OCI-LY3 (cell line): Measurements from ENCODE around the gene GARNL3.
A peak's percentile ranks its signal among the peaks of the same experiment; 100 is the strongest.

Experiments
- H2AFZ ChIP-seq: fragments of 200-600, 300-600 bp; shearing (Covaris generic); 2 replicates; pipeline ENCODE4 v1.6.0; 2014; ENCODE audit warnings: antibody characterized with exemption, low read depth, low read length
- H3K27ac ChIP-seq: fragments of 200-600, 300-600 bp; sonication (generic); 2 replicates; pipeline ENCODE4 v1.5.1; 2014; ENCODE audit warnings: mild to moderate bottlenecking, low read length, moderate library complexity, mixed read lengths
- H3K27me3 ChIP-seq: fragments of 200-600, 300-600 bp; sonication (generic); 2 replicates; pipeline ENCODE4 v1.6.1; 2014; ENCODE audit warnings: low read depth, low read length, mixed read lengths
- H3K36me3 ChIP-seq: fragments of 200-600, 300-600 bp; sonication (generic); replicated peaks from 2 replicates; pipeline ENCODE3; 2014; ENCODE audit warnings: low read depth, low read length, mixed read lengths
- H3K4me1 ChIP-seq: fragments of 300-600, 200-600 bp; sonication (generic); 2 replicates; pipeline ENCODE4 v1.6.1; 2014; ENCODE audit warnings: low read length, mixed read lengths
- H3K4me2 ChIP-seq: fragments of 200-600, 300-600 bp; sonication (generic); 2 replicates; pipeline ENCODE4 v1.6.1; 2014; ENCODE audit warnings: low read length, mixed read lengths
- H3K4me3 ChIP-seq: fragments of 300-600, 200-600 bp; sonication (generic); 2 replicates; pipeline ENCODE4 v1.5.1; 2014; ENCODE audit warnings: antibody characterized with exemption, mild to moderate bottlenecking, low read length, moderate library complexity
- H3K79me2 ChIP-seq: fragments of 300-600, 200-600 bp; shearing (Covaris generic); 2 replicates; pipeline ENCODE4 v1.6.1; 2014; ENCODE audit warnings: mild to moderate bottlenecking, low read length, mixed read lengths
- H3K9ac ChIP-seq: fragments of 300-600, 200-600 bp; shearing (Covaris generic); 2 replicates; pipeline ENCODE4 v1.6.0; 2014; ENCODE audit warnings: mild to moderate bottlenecking, low read length, moderate library complexity
- H3K9me3 ChIP-seq: fragments of 200-600, 300-600 bp; shearing (Covaris generic); 2 replicates; pipeline ENCODE4 v1.6.1; 2014; ENCODE audit warnings: low read length, mixed read lengths; ENCODE audit not compliant: insufficient read depth
- H4K20me1 ChIP-seq: fragments of 200-600, 300-600 bp; sonication (generic); 2 replicates; pipeline ENCODE4 v1.6.1; 2016; ENCODE audit warnings: low read length, mixed read lengths; ENCODE audit not compliant: insufficient read depth
- EZH2phosphoT487 ChIP-seq: fragments of 200-600 bp; shearing (Covaris generic); IDR thresholded peaks from 2 replicates; pipeline ENCODE4 v1.6.1; 2018; ENCODE audit warnings: antibody characterized with exemption, mixed run types, low read depth
- TF ChIP-seq, protein P1 (sequence below): fragments of 200-600, 300-600 bp; sonication (generic); IDR thresholded peaks from 2 replicates; pipeline ENCODE4 v1.5.1; 2014; ENCODE audit warnings: antibody characterized with exemption, low read length, low read depth

The GARNL3 gene

DNA sequence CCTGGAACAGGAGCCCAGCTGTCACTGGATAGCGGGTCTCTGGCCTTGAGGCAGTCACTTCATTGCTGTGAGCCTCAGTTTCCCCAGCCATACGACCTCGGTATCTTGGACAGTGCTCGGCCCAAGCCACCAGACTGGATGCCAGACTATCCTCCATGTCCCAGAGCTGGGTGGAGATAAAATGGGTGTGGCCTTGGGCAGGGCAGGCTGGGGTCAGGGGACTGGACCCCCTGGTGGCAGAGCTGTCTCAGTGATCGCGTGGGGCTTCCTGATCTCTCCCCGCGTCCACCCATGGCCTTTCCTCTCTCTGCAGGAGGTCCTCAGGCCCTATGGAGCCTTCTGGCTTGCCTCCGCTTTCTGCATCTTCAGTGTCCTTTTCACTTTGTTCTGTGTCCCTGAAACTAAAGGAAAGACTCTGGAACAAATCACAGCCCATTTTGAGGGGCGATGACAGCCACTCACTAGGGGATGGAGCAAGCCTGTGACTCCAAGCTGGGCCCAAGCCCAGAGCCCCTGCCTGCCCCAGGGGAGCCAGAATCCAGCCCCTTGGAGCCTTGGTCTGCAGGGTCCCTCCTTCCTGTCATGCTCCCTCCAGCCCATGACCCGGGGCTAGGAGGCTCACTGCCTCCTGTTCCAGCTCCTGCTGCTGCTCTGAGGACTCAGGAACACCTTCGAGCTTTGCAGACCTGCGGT lies 142.4 kb downstream of the GARNL3 start:
- H3K27ac ChIP-seq, result no peak overlapping the region

DNA sequence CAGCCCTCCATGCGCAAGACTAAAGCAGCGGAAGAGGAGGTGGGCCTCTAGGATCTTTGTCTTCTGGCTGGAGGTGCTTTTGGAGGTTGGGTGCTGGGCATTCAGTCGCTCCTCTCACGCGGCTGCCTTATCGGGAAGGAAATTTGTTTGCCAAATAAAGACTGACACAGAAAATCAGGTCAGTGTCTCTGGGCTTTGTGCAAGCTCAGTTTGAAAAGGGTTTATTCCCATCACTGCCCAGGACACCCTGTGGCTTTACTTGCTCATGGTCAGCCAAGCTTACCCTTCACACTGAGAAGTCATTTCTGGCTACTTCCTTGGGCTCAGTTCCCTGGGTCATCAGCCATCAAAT lies 142.9 kb downstream of the GARNL3 start:
- H3K9me3 ChIP-seq, result no peaks in the 10 kb centered on the region
- no peak overlapping the region for H3K9ac ChIP-seq
- no peak overlapping the region for H3K4me2 ChIP-seq
- no peak overlapping the region for H3K4me3 ChIP-seq
- TF ChIP-seq EZH2phosphoT487, result no peak
- TF ChIP-seq, protein P1, sequence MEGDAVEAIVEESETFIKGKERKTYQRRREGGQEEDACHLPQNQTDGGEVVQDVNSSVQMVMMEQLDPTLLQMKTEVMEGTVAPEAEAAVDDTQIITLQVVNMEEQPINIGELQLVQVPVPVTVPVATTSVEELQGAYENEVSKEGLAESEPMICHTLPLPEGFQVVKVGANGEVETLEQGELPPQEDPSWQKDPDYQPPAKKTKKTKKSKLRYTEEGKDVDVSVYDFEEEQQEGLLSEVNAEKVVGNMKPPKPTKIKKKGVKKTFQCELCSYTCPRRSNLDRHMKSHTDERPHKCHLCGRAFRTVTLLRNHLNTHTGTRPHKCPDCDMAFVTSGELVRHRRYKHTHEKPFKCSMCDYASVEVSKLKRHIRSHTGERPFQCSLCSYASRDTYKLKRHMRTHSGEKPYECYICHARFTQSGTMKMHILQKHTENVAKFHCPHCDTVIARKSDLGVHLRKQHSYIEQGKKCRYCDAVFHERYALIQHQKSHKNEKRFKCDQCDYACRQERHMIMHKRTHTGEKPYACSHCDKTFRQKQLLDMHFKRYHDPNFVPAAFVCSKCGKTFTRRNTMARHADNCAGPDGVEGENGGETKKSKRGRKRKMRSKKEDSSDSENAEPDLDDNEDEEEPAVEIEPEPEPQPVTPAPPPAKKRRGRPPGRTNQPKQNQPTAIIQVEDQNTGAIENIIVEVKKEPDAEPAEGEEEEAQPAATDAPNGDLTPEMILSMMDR, result no peak
- peaks cover 3% of the 10 kb centered on the region for H3K36me3 ChIP-seq
- H3K4me1 ChIP-seq, result peaks cover 10% of the 10 kb centered on the region
- no peaks in the 10 kb centered on the region for H3K79me2 ChIP-seq
- no peak overlapping the region for H3K27ac ChIP-seq
- H3K27me3 ChIP-seq, result no peaks in the 10 kb centered on the region
- H2AFZ ChIP-seq, result no peak overlapping the region
- no peaks in the 10 kb centered on the region for H4K20me1 ChIP-seq

More for the DNA sequence above, 142.4 kb downstream of the GARNL3 start:
- H3K9me3 ChIP-seq, result no peaks in the 10 kb centered on the region
- H3K79me2 ChIP-seq, result no peaks in the 10 kb centered on the region
- no peaks in the 10 kb centered on the region for H3K27me3 ChIP-seq
- H3K4me1 ChIP-seq, result peaks cover 10% of the 10 kb centered on the region
- H3K4me3 ChIP-seq, result no peak overlapping the region
- TF ChIP-seq EZH2phosphoT487, result no peak
- TF ChIP-seq, protein P1, result no peak
- peaks cover 3% of the 10 kb centered on the region for H3K36me3 ChIP-seq
- no peak overlapping the region for H3K4me2 ChIP-seq
- no peaks in the 10 kb centered on the region for H4K20me1 ChIP-seq
- H2AFZ ChIP-seq, result no peak overlapping the region
- H3K9ac ChIP-seq, result no peak overlapping the region

DNA sequence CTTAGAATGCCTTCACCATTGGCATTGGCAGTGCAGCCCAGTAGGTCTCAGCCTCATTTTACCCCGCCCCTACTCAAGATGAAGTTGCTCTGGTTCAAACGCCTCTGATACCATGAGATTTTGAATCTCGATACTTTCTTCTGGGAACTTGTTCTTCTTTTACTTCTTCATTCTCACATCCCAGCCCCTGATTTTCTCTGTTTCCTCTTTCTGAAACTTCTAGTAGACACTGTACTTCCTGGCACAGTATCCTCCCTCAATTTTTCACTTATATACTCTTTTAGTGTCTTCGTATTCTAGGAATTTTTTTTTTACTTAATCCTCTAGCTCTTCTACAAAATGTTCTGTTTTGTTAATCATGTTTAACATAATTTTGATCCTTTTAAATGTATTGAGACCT lies 146.5 kb downstream of the GARNL3 start:
- no peaks in the 10 kb centered on the region for H3K79me2 ChIP-seq
- TF ChIP-seq, protein P1, result no peak
- no peak for TF ChIP-seq EZH2phosphoT487

DNA sequence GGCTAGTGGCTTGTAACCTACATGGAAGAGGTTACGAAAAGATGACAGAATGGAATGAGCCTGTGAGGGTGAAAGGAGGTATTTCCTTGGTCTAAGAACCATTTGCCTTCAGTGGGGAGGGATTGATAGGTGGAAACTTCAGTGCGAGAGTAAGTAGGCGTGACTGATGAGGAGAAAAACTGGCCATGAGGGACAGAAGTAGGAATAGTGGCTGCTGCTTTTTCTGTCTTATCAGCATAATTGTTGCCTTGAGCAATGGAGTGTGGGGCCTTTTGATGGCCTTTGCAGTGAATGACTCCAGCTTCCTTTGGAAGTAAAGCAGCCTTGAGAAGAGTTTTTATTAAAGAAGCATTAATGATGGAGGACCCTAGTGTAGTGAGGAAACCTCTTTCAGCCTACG lies 150.6 kb downstream of the GARNL3 start:
- no peaks in the 10 kb centered on the region for H3K9me3 ChIP-seq
- no peak overlapping the region for H2AFZ ChIP-seq
- H3K79me2 ChIP-seq, result no peaks in the 10 kb centered on the region
- TF ChIP-seq, protein P1, result no peak
- no peaks in the 10 kb centered on the region for H4K20me1 ChIP-seq
- no peak overlapping the region for H3K4me3 ChIP-seq
- no peak overlapping the region for H3K9ac ChIP-seq
- H3K27ac ChIP-seq, result no peak overlapping the region
- peaks cover 10% of the 10 kb centered on the region for H3K4me1 ChIP-seq
- H3K27me3 ChIP-seq, result no peaks in the 10 kb centered on the region
- H3K4me2 ChIP-seq, result no peak overlapping the region
- no peaks in the 10 kb centered on the region for H3K36me3 ChIP-seq

More for the DNA sequence above, 146.5 kb downstream of the GARNL3 start:
- no peak overlapping the region for H3K27ac ChIP-seq
- no peaks in the 10 kb centered on the region for H3K36me3 ChIP-seq
- H4K20me1 ChIP-seq, result no peaks in the 10 kb centered on the region
- H3K9me3 ChIP-seq, result no peaks in the 10 kb centered on the region
- H3K4me1 ChIP-seq, result peaks cover 10% of the 10 kb centered on the region
- H3K4me3 ChIP-seq, result no peak overlapping the region
- no peak overlapping the region for H3K9ac ChIP-seq
- H2AFZ ChIP-seq, result no peak overlapping the region
- H3K27me3 ChIP-seq, result no peaks in the 10 kb centered on the region
- H3K4me2 ChIP-seq, result peak overlapping the region; percentile 7; the same call in 1 of the 2 replicates
